GM23338 (cell line): ENCODE measurements around the gene FGFR3. TPM values are rescaled to one million over a fixed set of nuclear protein-coding genes. Genes with fewer than 3 reads are reported as not detected.
A peak's percentile ranks its signal among the peaks of the same experiment; 100 is the strongest.

Experiments used
- ATAC-seq: fragments of 200-7000 bp; cut with Tn5 transposase; 3 replicates; pipeline ENCODE4 v1.9.1; 2020
- DNase-seq: peaks from one replicate; pipeline ENCODE4 v3.0.0-alpha.2; 2015; ENCODE audit warnings: low spot score
- H2AFZ ChIP-seq: fragments of 200-600 bp; sonication (generic); 2 replicates; pipeline ENCODE4 v1.8.0; 2016; ENCODE audit warnings: antibody characterized with exemption, mild to moderate bottlenecking, moderate library complexity
- H3F3A ChIP-seq: fragments of 200-600 bp; sonication (generic); replicated peaks from 2 replicates; pipeline ENCODE4 v1.8.0; 2017; ENCODE audit warnings: antibody characterized with exemption, mixed run types, low read depth
- H3K27ac ChIP-seq: fragments of 200-600 bp; sonication (generic); 2 replicates; pipeline ENCODE4 v1.6.1; 2016; ENCODE audit warnings: low read depth
- H3K27me3 ChIP-seq: fragments of 200-600 bp; sonication (generic); 2 replicates; pipeline ENCODE4 v1.8.0; 2016; ENCODE audit warnings: mild to moderate bottlenecking, mixed run types, moderate library complexity; ENCODE audit not compliant: insufficient read depth
- H3K36me3 ChIP-seq: fragments of 200-600 bp; sonication (generic); 2 replicates; pipeline ENCODE4 v1.8.0; 2016; ENCODE audit warnings: mild to moderate bottlenecking; ENCODE audit not compliant: insufficient read depth
- H3K4me1 ChIP-seq: fragments of 200-600 bp; sonication (generic); 2 replicates; pipeline ENCODE4 v1.8.0; 2016; ENCODE audit warnings: mild to moderate bottlenecking, moderate library complexity; ENCODE audit not compliant: insufficient read depth
- H3K4me2 ChIP-seq: fragments of 200-600 bp; sonication (generic); 2 replicates; pipeline ENCODE4 v1.7.1; 2017; ENCODE audit warnings: mixed run types
- H3K4me3 ChIP-seq: fragments of 200-600 bp; sonication (generic); 2 replicates; pipeline ENCODE4 v1.6.1; 2016; ENCODE audit warnings: mixed run types
- H3K79me2 ChIP-seq: fragments of 200-600 bp; sonication (generic); replicated peaks from 2 replicates; pipeline ENCODE4 v1.8.0; 2017; ENCODE audit warnings: mild to moderate bottlenecking; ENCODE audit not compliant: insufficient read depth
- H3K9me2 ChIP-seq: fragments of 200-600 bp; sonication (generic); 2 replicates; pipeline ENCODE4 v1.8.0; 2017; ENCODE audit not compliant: insufficient read depth
- H4K20me1 ChIP-seq: fragments of 200-600 bp; sonication (generic); replicated peaks from 2 replicates; pipeline ENCODE4 v1.8.0; 2017; ENCODE audit warnings: mild to moderate bottlenecking; ENCODE audit not compliant: insufficient read depth
- H3K27ac Mint-ChIP-seq: 2 replicates; pipeline ENCODE4 v1.8.0; 2020; ENCODE audit warnings: inconsistent platforms, mild to moderate bottlenecking, moderate library complexity, mixed read lengths
- H3K27me3 Mint-ChIP-seq: 3 replicates; pipeline ENCODE4 v1.8.0; 2022; ENCODE audit warnings: low read depth, mild to moderate bottlenecking, moderate library complexity, mixed read lengths, inconsistent platforms; ENCODE audit not compliant: insufficient read depth, poor library complexity
- H3K36me3 Mint-ChIP-seq: 3 replicates; pipeline ENCODE4 v1.8.0; 2021; ENCODE audit warnings: low read depth, mild to moderate bottlenecking, inconsistent platforms, moderate library complexity, mixed read lengths
- H3K4me1 Mint-ChIP-seq: 3 replicates; pipeline ENCODE4 v1.8.0; 2020; ENCODE audit warnings: mild to moderate bottlenecking, inconsistent platforms, mixed read lengths
- H3K4me3 Mint-ChIP-seq: 3 replicates; pipeline ENCODE4 v1.8.0; 2021; ENCODE audit warnings: moderate library complexity, mild to moderate bottlenecking, inconsistent platforms, mixed read lengths
- H3K9me3 Mint-ChIP-seq: 3 replicates; pipeline ENCODE4 v1.8.0; 2020; ENCODE audit warnings: moderate library complexity, mild to moderate bottlenecking, inconsistent platforms, mixed read lengths
- CTCF ChIP-seq, 2 experiments: fragments of 200-600 bp in 1 of 2; sonication (generic) in 1 of 2; conservative IDR thresholded peaks; 2 replicates each; pipeline versions ENCODE4 v1.5.1 to v1.6.1; 2016 to 2017; ENCODE audit warnings: antibody characterized with exemption in 2 of 2, low read depth in 2 of 2, mild to moderate bottlenecking in 2 of 2, moderate library complexity in 1 of 2
- EZH2 ChIP-seq: fragments of 200-600 bp; sonication (generic); IDR thresholded peaks from one replicate; pipeline ENCODE4 v1.8.0; 2017; ENCODE audit warnings: antibody characterized with exemption, mild to moderate bottlenecking, low read depth; ENCODE audit not compliant: unreplicated experiment
- JUNB ChIP-seq: IDR thresholded peaks from one replicate; pipeline ENCODE4 v1.6.1; 2016; ENCODE audit warnings: antibody characterized with exemption; ENCODE audit not compliant: unreplicated experiment
- NANOG ChIP-seq: IDR thresholded peaks from 2 replicates; pipeline ENCODE4 v1.6.1; 2016; ENCODE audit warnings: antibody characterized with exemption, borderline replicate concordance
- ZNF114 ChIP-seq: fragments of 250-450 bp; sonication (Bioruptor Pico); IDR thresholded peaks from 2 replicates; pipeline ENCODE4 v1.5.0; 2020; ENCODE audit warnings: mild to moderate bottlenecking, moderate library complexity
- ZNF331 ChIP-seq: fragments of 250-450 bp; sonication (Bioruptor Pico); IDR thresholded peaks from 2 replicates; pipeline ENCODE4 v1.5.0; 2020; ENCODE audit warnings: low read depth, mild to moderate bottlenecking, moderate library complexity
- polyA plus RNA-seq: library from polyadenylated mRNA; unstranded; fragments of >200 nt; fragmentation: Nextera tagmentation; extraction: Ambion mirVana; gene quantifications from 2 replicates; pipeline ENCODE4 v1.2.1, GENCODE V29; 2016
- total RNA-seq: library from RNA; depleted of rRNA; stranded (reverse); fragments of >200 nt; shearing (Covaris generic); gene quantifications from 2 replicates; pipeline ENCODE4 v1.2.3, GENCODE V29; 2014
- TF ChIP-seq, protein P1 (sequence below): IDR thresholded peaks from one replicate; pipeline ENCODE4 v1.6.1; 2018; ENCODE audit warnings: antibody characterized with exemption; ENCODE audit not compliant: unreplicated experiment
- TF ChIP-seq, protein P2 (sequence below): IDR thresholded peaks from 2 replicates; pipeline ENCODE4 v1.6.1; 2016; ENCODE audit warnings: antibody characterized with exemption

Gene FGFR3
- total and polyA plus RNA-seq, 2 experiments from 2014 or later = 3.6 to 17.4 TPM

- Histone ChIP-seq H3K36me3 (no peaks in the 10 kb centered on the region), H3K4me2 (peak overlapping the region; percentile 82), H3K4me3 (peak overlapping the region; percentile 49), H4K20me1 (no peaks in the 10 kb centered on the region), H3K27ac (no peak overlapping the region), H3K79me2 (no peaks in the 10 kb centered on the region), H3K9me2 (no peaks in the 10 kb centered on the region), H3F3A (no peaks in the 10 kb centered on the region), H2AFZ (0 out of 2 replicates have a peak overlapping the region, but pooled peaks have one; percentile 6), H3K4me1 (peaks cover 25% of the 10 kb centered on the region), H3K27me3 (no peaks in the 10 kb centered on the region)
- peak; percentile 91 for DNase-seq
- H3K27me3 Mint-ChIP-seq = peaks cover 24% of the 10 kb centered on the region
- TF ChIP-seq ZNF114 (CRISPR knock-in tag) = no peak
- TF ChIP-seq JUNB = no peak
- peak; percentile 38 to 59; a peak in 3 of 4 replicates for TF ChIP-seq CTCF (conservative IDR thresholded peaks at IDR 0.05; ENCODE audit: low read depth in 2 of 2)
- no peaks in the 10 kb centered on the region; the same call in 2 of the 3 replicates for H3K9me3 Mint-ChIP-seq
- peak overlapping the region; percentile 66 for H3K4me3 Mint-ChIP-seq
- no peak overlapping the region for H3K27ac Mint-ChIP-seq
- ATAC-seq = peak; percentile 25
- peaks cover 10% of the 10 kb centered on the region for H3K4me1 Mint-ChIP-seq
- H3K36me3 Mint-ChIP-seq = no peaks in the 10 kb centered on the region
Observed at GRCh38 chr4:1767770-1768366, 25.2 kb upstream of the FGFR3 start.

DNA sequence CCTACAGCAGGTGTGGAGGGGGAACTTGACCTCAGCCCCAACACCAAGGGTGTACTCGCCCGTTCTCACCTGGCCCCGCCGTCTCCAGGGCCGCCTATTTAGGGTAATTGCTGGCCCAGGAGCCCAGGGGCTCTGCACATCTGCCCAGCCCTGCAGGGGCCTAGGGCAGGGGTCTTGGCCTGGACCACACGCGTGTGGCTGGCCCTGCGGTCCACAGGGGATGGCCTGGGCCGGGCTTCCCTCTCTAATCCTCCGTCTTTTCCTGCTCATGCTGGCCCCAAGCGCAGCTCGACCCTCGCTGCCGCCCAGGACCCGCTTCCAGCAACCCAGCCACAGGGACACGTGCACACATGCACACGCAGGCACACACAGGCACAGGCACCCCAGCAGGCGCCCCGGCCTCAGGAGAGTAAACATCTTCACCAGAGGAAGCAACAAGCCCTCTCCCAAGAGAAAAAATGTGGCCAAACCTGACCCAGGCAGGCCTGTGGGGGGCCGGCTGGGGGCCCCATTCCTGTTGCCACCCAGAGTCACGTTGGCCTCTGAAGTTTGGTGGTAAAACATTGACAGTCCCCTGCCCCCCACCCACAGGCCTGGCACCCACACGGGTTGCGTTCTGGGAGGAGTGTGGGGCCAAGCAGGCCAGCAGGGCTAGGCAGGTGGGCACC, 24.6 kb upstream of the FGFR3 start:
- peaks cover 24% of the 10 kb centered on the region for H3K27me3 Mint-ChIP-seq
- Histone ChIP-seq H4K20me1 (no peaks in the 10 kb centered on the region), H3K9me2 (no peaks in the 10 kb centered on the region), H3K4me3 (peak overlapping the region; percentile 49), H3K27ac (no peak overlapping the region), H3K4me1 (peaks cover 22% of the 10 kb centered on the region), H3F3A (no peaks in the 10 kb centered on the region), H3K27me3 (no peaks in the 10 kb centered on the region), H2AFZ (0 out of 2 replicates have a peak overlapping the region, but pooled peaks have one; percentile 6), H3K36me3 (no peaks in the 10 kb centered on the region), H3K79me2 (no peaks in the 10 kb centered on the region), H3K4me2 (peak overlapping the region; percentile 82)
- peak overlapping the region; percentile 66 for H3K4me3 Mint-ChIP-seq
- no peak for ATAC-seq
- H3K9me3 Mint-ChIP-seq = no peaks in the 10 kb centered on the region; the same call in 2 of the 3 replicates
- peak overlapping the region; percentile 82; the same call in 1 of the 2 replicates for H3K27ac Mint-ChIP-seq
- no peak for DNase-seq
- no peaks in the 10 kb centered on the region for H3K36me3 Mint-ChIP-seq
- H3K4me1 Mint-ChIP-seq = peaks cover 10% of the 10 kb centered on the region
- TF ChIP-seq EZH2 (no peak), ZNF331 (CRISPR knock-in tag) (no peak), ZNF114 (CRISPR knock-in tag) (no peak), NANOG (no peak)
- TF ChIP-seq, protein P1, sequence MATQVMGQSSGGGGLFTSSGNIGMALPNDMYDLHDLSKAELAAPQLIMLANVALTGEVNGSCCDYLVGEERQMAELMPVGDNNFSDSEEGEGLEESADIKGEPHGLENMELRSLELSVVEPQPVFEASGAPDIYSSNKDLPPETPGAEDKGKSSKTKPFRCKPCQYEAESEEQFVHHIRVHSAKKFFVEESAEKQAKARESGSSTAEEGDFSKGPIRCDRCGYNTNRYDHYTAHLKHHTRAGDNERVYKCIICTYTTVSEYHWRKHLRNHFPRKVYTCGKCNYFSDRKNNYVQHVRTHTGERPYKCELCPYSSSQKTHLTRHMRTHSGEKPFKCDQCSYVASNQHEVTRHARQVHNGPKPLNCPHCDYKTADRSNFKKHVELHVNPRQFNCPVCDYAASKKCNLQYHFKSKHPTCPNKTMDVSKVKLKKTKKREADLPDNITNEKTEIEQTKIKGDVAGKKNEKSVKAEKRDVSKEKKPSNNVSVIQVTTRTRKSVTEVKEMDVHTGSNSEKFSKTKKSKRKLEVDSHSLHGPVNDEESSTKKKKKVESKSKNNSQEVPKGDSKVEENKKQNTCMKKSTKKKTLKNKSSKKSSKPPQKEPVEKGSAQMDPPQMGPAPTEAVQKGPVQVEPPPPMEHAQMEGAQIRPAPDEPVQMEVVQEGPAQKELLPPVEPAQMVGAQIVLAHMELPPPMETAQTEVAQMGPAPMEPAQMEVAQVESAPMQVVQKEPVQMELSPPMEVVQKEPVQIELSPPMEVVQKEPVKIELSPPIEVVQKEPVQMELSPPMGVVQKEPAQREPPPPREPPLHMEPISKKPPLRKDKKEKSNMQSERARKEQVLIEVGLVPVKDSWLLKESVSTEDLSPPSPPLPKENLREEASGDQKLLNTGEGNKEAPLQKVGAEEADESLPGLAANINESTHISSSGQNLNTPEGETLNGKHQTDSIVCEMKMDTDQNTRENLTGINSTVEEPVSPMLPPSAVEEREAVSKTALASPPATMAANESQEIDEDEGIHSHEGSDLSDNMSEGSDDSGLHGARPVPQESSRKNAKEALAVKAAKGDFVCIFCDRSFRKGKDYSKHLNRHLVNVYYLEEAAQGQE = no peak
- TF ChIP-seq, protein P2, sequence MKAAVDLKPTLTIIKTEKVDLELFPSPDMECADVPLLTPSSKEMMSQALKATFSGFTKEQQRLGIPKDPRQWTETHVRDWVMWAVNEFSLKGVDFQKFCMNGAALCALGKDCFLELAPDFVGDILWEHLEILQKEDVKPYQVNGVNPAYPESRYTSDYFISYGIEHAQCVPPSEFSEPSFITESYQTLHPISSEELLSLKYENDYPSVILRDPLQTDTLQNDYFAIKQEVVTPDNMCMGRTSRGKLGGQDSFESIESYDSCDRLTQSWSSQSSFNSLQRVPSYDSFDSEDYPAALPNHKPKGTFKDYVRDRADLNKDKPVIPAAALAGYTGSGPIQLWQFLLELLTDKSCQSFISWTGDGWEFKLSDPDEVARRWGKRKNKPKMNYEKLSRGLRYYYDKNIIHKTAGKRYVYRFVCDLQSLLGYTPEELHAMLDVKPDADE = no peak
